NCI-H2171 (cell line): ENCODE measurements around the gene MKI67.
"Not testable (repeated sequence)": the region's sequence is repeated elsewhere in the genome, so short reads cannot be mapped to it uniquely, and the experiment has no call there.

Experiments used
- DNase-seq: peaks from one replicate; lab custom pipeline; 2025; lab: John Stamatoyannopoulos, UW

MKI67 gene

GRCh38 chr10:128110339-128110738, 15.9 kb downstream of the MKI67 start:
- DNase-seq = no peak

- no peak for DNase-seq
These were observed 16.5 kb downstream of the MKI67 start for GRCh38 chr10:128109707-128110106.

- no peak for DNase-seq
These were observed 20.8 kb downstream of the MKI67 start for GRCh38 chr10:128105383-128105782.

- no peak for DNase-seq
These were observed 23.0 kb downstream of the MKI67 start for GRCh38 chr10:128103229-128103714.

- DNase-seq = no peak
These were observed 23.6 kb downstream of the MKI67 start for GRCh38 chr10:128102480-128103228.

- no peak for DNase-seq
These were observed 24.3 kb downstream of the MKI67 start for GRCh38 chr10:128101901-128102300.

- DNase-seq = no peak
These were observed 26.3 kb downstream of the MKI67 start for GRCh38 chr10:128099901-128100300.

GRCh38 chr10:128098631-128099030, 27.6 kb downstream of the MKI67 start:
- DNase-seq = no peak

GRCh38 chr10:128097783-128098182, 28.4 kb downstream of the MKI67 start:
- DNase-seq = no peak

- DNase-seq = no peak
These were observed 29.6 kb downstream of the MKI67 start for GRCh38 chr10:128096486-128097199.

- no peak for DNase-seq
These were observed 30.3 kb downstream of the MKI67 start for GRCh38 chr10:128095753-128096469.

- no peak for DNase-seq
These were observed 31.0 kb downstream of the MKI67 start for GRCh38 chr10:128095027-128095752.

- DNase-seq = not testable (repeated sequence)
These were observed 31.6 kb downstream of the MKI67 start for GRCh38 chr10:128094596-128094995.

- no peak for DNase-seq
These were observed 33.8 kb downstream of the MKI67 start for GRCh38 chr10:128092454-128092853.

- no peak for DNase-seq
These were observed 34.5 kb downstream of the MKI67 start for GRCh38 chr10:128091636-128092210.

GRCh38 chr10:128087884-128088709, 38.1 kb downstream of the MKI67 start:
- no peak for DNase-seq

GRCh38 chr10:128087146-128087883, 38.9 kb downstream of the MKI67 start:
- no peak for DNase-seq

- DNase-seq = no peak
These were observed 40.0 kb downstream of the MKI67 start for GRCh38 chr10:128086003-128086863.

GRCh38 chr10:128084991-128085390, 41.2 kb downstream of the MKI67 start:
- no peak for DNase-seq
